Activated CD4-positive, alpha-beta memory T cell treated with anti-CD3 and anti-CD28 coated beads, Interleukin-2, amount 10 ng/mL, durations not matched to agents 7 days and 5 days (primary cell): ENCODE results near the gene RBL1. TPM values are rescaled to one million over a fixed set of nuclear protein-coding genes. Genes with fewer than 3 reads are reported as not detected.
"Not testable (repeated sequence)": the region's sequence is repeated elsewhere in the genome, so short reads cannot be mapped to it uniquely, and the experiment has no call there.

Source experiments
- CTCF ChIA-PET: fragments of 350-600 bp; sonication (Branson Sonifier 250); formaldehyde crosslinking; loops from one replicate; lab custom pipeline; 2021; ENCODE audit warnings: antibody characterized with exemption, inconsistent platforms; lab: Charles Lee
- POLR2A ChIA-PET: fragments of 350-600 bp; sonication (Branson Sonifier 250); formaldehyde crosslinking; loops from one replicate; lab custom pipeline; 2021; ENCODE audit warnings: antibody characterized with exemption; lab: Charles Lee
- DNase-seq: peaks from one replicate; pipeline ENCODE4 v3.0.0-alpha.2; 2020
- H3K27ac Mint-ChIP-seq: one replicate; pipeline ENCODE4 v1.8.0; 2021; ENCODE audit warnings: mild to moderate bottlenecking, mixed read lengths
- H3K27me3 Mint-ChIP-seq: one replicate; pipeline ENCODE4 v1.8.0; 2021; ENCODE audit warnings: mixed read lengths
- H3K36me3 Mint-ChIP-seq: one replicate; pipeline ENCODE4 v1.8.0; 2021; ENCODE audit warnings: low read depth, mixed read lengths
- H3K4me1 Mint-ChIP-seq: one replicate; pipeline ENCODE4 v1.8.0; 2021; ENCODE audit warnings: mixed read lengths
- H3K4me3 Mint-ChIP-seq: one replicate; pipeline ENCODE4 v1.8.0; 2021; ENCODE audit warnings: mild to moderate bottlenecking, mixed read lengths
- H3K9me3 Mint-ChIP-seq: one replicate; pipeline ENCODE4 v1.8.0; 2021; ENCODE audit warnings: mixed read lengths
- total RNA-seq, 2 experiments: library from RNA; stranded (reverse); gene quantifications; one replicate each; pipeline ENCODE4 v1.2.3, GENCODE V29; 2021

Gene RBL1
- total RNA-seq, 2 experiments from 2014 or later: 45.2 to 45.6 TPM

DNA sequence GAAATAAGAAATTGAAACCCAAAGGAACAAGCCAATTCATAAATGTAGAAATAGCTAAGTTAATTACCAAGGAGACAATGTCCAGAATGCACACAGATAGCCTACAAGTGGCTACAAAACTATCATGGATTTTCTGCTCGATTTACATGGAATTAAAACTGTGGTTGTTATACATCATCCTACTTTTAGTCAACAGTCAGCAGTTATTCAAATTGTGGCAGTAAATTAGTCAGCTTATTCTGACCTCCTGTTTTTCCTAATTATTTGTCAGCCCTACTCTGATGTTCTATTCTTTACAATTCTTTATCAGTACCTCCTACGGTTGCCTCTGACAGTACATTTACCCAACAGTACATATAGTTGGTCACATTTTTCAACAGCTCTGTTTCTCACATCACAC lies 29.6 kb downstream of the RBL1 start:
- no peak overlapping the region for H3K4me3 Mint-ChIP-seq
- DNase-seq: no peak
- H3K27me3 Mint-ChIP-seq: no peaks in the 10 kb centered on the region
- H3K4me1 Mint-ChIP-seq: peaks cover 13% of the 10 kb centered on the region
- peak overlapping the region; percentile 3 for H3K27ac Mint-ChIP-seq
- CTCF ChIA-PET: interaction anchor here (0.9 kb wide), 1 partner anchor 174 kb away, joined by 3 read pairs; no protein-coding TSS in a partner anchor
- POLR2A ChIA-PET: no interaction called here
- no peaks in the 10 kb centered on the region for H3K9me3 Mint-ChIP-seq
- peaks cover 54% of the 10 kb centered on the region for H3K36me3 Mint-ChIP-seq

DNA sequence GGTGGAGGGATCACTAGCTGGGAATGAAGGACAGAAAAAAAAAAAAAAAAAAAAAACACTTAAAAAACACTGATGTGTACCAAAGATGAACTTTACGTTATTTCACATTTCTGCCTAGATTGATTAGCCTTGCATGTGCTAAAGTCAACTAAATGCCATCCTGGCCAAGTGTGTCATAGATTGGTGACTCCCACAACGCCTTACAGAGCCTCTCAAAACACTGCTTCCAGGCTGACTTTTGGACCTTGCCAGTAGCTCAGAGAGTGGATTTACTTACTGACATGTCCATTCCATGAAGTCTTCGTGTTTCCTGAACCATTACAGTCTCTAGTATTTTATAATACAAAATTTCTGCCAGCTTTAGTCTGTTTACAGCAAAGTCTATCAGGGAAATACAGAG lies 40.5 kb downstream of the RBL1 start:
- Mint-ChIP-seq H3K4me1 (peaks cover 2% of the 10 kb centered on the region), H3K4me3 (no peak overlapping the region), H3K36me3 (peaks cover 75% of the 10 kb centered on the region), H3K27ac (no peak overlapping the region), H3K9me3 (no peaks in the 10 kb centered on the region), H3K27me3 (no peaks in the 10 kb centered on the region)
- DNase-seq: no peak
- POLR2A ChIA-PET: interaction anchor here (1.3 kb wide), 1 partner anchor 11 kb away, joined by 3 read pairs; no protein-coding TSS in a partner anchor
- CTCF ChIA-PET: interaction anchor here (1.1 kb wide), 1 partner anchor 136 kb away, joined by 4 read pairs; no protein-coding TSS in a partner anchor

DNA sequence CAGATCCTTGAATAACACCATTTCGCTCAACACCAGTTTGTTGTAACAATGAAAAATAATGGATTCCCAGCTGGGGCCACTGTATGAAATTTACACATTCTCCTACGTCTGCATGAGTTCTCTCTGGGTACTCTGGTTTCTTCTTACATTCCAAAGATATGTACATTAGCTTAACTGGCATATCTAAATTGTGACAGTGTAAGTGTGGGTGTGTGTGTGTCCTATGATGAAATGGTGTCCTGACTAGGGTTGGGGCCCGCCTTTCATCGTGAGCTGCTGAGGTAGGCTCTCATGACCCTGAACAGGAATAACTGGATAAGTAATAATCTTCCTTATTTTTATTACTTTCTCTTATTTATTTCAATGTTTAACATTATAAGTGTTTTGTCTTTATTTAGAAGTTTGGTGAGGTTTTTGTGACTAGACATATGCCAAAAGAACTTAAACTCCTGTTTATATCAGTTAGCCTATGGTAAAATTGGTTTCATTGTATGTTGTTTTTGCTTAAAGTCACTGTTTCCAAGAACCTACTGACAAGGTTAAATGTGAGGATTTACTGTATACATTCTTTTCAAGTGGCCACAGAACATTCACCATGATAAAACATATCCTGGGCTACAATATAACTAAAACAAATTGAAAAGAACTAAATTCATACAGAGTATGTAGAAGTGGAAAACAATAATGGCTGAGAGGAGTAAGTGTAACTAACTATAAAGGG lies 42.4 kb downstream of the RBL1 start:
- ChIA-PET CTCF (no interaction called here), POLR2A (interaction anchor here (0.7 to 1.4 kb wide), 3 partner anchors 41 to 109 kb away, joined by 3 read pairs; partner anchors contain the start of gene RBL1)
- Mint-ChIP-seq H3K4me3 (no peak overlapping the region), H3K27ac (no peak overlapping the region), H3K4me1 (peaks cover 8% of the 10 kb centered on the region), H3K27me3 (no peaks in the 10 kb centered on the region), H3K36me3 (peaks cover 75% of the 10 kb centered on the region), H3K9me3 (no peaks in the 10 kb centered on the region)
- no peak for DNase-seq

DNA sequence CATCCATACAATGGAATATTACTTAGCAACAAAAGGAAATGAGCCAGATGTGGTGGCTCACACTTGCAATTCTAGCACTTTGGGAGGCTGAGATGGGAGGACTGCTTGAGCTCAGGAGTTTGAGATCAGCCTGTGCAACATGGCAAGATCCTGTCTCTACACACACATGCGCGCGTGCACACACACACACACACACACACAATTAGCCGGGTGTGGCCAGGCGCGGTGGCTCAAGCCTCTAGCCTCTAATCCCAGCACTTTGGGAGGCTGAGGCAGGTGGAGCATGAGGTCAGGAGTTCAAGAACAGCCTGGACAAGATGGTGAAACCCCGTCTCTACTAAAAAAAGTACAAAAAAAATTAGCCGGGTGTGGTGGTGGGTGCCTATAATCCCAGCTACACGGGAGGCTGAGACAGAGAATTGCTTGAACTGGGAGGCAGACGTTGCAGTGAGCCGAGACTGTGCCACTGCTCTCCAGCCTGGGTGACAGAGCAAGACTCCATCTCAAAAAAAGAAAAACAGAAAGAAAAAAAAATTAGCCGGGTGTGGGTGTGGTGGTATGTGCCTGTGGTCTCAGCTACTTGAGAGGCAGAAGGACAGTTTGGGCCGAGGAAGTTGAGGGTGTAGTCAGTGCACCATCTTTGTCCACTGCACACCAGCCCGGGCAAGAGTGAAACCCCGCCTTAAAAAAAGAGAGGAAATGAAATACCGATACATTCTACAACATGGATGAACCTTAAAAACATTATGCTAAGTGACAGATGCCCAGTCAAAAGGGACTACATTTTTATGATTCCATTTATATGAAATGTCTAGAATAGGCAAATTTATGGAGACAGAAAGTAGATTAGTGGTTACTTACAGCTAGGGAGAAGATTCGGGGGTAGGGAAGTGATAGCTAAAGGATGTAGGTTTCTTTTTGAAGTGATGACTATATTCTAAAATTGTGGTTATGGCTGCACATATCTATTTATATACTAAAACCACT lies 52.5 kb downstream of the RBL1 start:
- POLR2A ChIA-PET: interaction anchor here (0.6 to 5.4 kb wide), 22 partner anchors 7 to 145 kb away, joined by 3 to 62 read pairs (median 6); partner anchors contain the start of genes MROH8, RBL1 and RPN2
- H3K27ac Mint-ChIP-seq: peak overlapping the region; percentile 100
- peaks cover 41% of the 10 kb centered on the region for H3K4me1 Mint-ChIP-seq
- CTCF ChIA-PET: interaction anchor here (0.6 to 1.8 kb wide), 9 partner anchors 9 to 124 kb away, joined by 3 to 7 read pairs (median 3); no protein-coding TSS in a partner anchor
- H3K27me3 Mint-ChIP-seq: no peaks in the 10 kb centered on the region
- peak; percentile 69 for DNase-seq
- peaks cover 75% of the 10 kb centered on the region for H3K36me3 Mint-ChIP-seq
- no peaks in the 10 kb centered on the region for H3K9me3 Mint-ChIP-seq
- peak overlapping the region; percentile 80 for H3K4me3 Mint-ChIP-seq

DNA sequence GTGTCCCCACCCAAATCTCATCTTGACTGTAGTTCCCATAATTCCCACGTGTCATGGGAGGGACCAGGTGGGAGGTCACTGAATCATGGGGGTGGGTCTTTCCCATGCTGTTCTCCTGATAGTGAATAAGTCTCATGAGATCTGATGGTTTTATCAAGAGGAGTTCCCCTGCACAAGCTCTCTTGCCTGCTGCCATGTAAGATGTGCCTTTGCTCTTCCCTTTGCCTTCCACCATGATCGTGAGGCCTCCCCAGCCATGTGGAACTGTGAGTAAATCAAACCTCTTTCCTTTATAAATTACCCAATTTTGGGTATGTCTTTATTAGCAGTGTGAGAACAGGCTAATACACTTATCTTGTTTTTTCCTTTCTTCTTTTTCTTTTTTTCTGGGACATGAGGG lies 56.4 kb downstream of the RBL1 start:
- POLR2A ChIA-PET: interaction anchor here (1.1 kb wide), 1 partner anchor 51 kb away, joined by 3 read pairs; no protein-coding TSS in a partner anchor
- H3K9me3 Mint-ChIP-seq, H3K27me3 Mint-ChIP-seq, DNase-seq, H3K4me3 Mint-ChIP-seq: not testable (repeated sequence)
- Mint-ChIP-seq H3K4me1 (peaks cover 28% of the 10 kb centered on the region), H3K27ac (peak overlapping the region; percentile 26), H3K36me3 (peaks cover 69% of the 10 kb centered on the region)
- CTCF ChIA-PET: interaction anchor here (1.1 to 1.4 kb wide), 2 partner anchors 10 to 17 kb away, joined by 3 read pairs; no protein-coding TSS in a partner anchor

DNA sequence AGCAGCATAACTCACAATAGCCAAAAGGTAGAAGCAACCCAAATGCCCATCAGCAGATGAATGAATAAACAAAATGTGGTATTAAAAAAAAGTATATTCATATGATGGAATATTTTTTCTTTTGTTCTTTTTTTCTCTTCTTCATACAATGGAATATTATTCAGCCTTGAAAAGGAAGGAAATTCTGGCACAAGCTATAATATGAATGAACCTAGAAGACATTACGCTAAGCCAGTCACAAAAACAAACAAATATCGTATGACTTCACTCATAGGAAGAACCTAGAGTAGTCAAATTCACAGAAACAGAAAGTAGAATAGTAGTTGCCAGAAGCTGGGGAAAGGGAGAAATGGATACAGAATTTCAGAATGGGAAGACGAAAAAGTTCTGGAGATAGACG lies 63.7 kb downstream of the RBL1 start:
- peaks cover 72% of the 10 kb centered on the region for H3K36me3 Mint-ChIP-seq
- POLR2A ChIA-PET: no interaction called here
- H3K27ac Mint-ChIP-seq: no peak overlapping the region
- no peaks in the 10 kb centered on the region for H3K27me3 Mint-ChIP-seq
- H3K4me3 Mint-ChIP-seq: no peak overlapping the region
- H3K9me3 Mint-ChIP-seq: peaks cover 4% of the 10 kb centered on the region
- peaks cover 7% of the 10 kb centered on the region for H3K4me1 Mint-ChIP-seq
- CTCF ChIA-PET: interaction anchor here (0.5 kb wide), 1 partner anchor 297 kb away, joined by 3 read pairs; no protein-coding TSS in a partner anchor
- no peak for DNase-seq

DNA sequence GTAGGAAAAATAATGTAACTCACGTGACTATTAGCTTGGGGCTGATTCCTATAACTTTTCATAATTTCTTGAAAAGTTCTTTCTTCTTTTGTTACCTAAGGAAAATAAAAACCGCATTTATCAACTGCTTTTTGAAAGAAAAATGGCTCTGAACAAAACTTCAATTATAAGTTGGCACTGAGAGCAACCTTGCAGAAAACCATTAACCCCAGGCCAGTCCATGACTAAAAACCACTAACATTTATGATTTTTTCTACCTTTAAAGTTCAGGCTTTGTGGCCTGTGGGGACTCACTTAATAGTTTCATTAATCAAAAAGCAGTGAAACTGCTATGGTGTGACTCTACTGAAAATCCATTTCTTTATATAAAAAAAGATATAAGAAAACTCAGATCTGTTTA lies 75.2 kb downstream of the RBL1 start:
- no peak for DNase-seq
- Mint-ChIP-seq H3K27ac (no peak overlapping the region), H3K4me3 (no peak overlapping the region), H3K4me1 (peaks cover 27% of the 10 kb centered on the region), H3K9me3 (no peaks in the 10 kb centered on the region), H3K27me3 (no peaks in the 10 kb centered on the region), H3K36me3 (peaks cover 65% of the 10 kb centered on the region)
- ChIA-PET POLR2A (no interaction called here), CTCF (interaction anchor here (0.7 kb wide), 1 partner anchor 57 kb away, joined by 4 read pairs; no protein-coding TSS in a partner anchor)

DNA sequence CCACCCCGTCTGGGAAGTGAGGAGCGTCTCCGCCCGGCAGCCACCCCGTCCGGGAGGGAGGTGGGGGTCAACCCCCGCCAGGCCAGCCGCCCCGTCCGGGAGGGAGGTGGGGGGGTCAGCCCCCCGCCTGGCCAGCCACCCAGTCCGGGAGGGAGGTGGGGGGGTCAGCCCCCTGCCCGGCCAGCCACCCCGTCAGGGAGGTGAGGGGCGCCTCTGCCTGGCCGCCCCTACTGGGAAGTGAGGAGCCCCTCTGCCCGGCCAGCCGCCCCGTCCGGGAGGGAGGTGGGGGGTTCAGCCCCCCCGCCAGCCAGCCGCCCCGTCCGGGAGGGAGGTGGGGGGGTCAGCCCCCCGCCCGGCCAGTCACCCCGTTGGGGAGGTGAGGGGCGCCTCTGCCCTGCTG lies 83.2 kb downstream of the RBL1 start:
- CTCF ChIA-PET, H3K4me3 Mint-ChIP-seq, POLR2A ChIA-PET, H3K9me3 Mint-ChIP-seq, DNase-seq, H3K27me3 Mint-ChIP-seq, H3K27ac Mint-ChIP-seq: not testable (repeated sequence)
- peaks cover 40% of the 10 kb centered on the region for H3K4me1 Mint-ChIP-seq
- peaks cover 46% of the 10 kb centered on the region for H3K36me3 Mint-ChIP-seq

DNA sequence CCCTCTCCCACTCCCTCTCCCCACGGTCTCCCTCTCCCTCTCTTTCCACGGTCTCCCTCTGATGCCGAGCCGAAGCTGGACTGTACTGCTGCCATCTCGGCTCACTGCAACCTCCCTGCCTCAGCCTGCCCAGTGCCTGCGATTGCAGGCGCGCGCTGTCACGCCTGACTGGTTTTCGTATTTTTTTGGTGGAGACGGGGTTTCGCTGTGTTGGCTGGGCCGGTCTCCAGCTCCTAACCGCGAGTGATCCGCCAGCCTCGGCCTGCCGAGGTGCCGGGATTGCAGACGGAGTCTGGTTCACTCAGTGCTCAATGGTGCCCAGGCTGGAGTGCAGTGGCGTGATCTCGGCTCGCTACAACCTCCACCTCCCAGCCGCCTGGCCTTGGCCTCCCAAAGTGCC lies 83.9 kb downstream of the RBL1 start:
- ChIA-PET CTCF (interaction anchor here (1.0 kb wide), 1 partner anchor 42 kb away, joined by 3 read pairs; no protein-coding TSS in a partner anchor), POLR2A (interaction anchor here (0.7 kb wide), 1 partner anchor 65 kb away, joined by 3 read pairs; no protein-coding TSS in a partner anchor)
- not testable (repeated sequence) for H3K27ac Mint-ChIP-seq, H3K4me3 Mint-ChIP-seq, H3K27me3 Mint-ChIP-seq, H3K9me3 Mint-ChIP-seq, DNase-seq
- H3K36me3 Mint-ChIP-seq: peaks cover 43% of the 10 kb centered on the region
- peaks cover 35% of the 10 kb centered on the region for H3K4me1 Mint-ChIP-seq

DNA sequence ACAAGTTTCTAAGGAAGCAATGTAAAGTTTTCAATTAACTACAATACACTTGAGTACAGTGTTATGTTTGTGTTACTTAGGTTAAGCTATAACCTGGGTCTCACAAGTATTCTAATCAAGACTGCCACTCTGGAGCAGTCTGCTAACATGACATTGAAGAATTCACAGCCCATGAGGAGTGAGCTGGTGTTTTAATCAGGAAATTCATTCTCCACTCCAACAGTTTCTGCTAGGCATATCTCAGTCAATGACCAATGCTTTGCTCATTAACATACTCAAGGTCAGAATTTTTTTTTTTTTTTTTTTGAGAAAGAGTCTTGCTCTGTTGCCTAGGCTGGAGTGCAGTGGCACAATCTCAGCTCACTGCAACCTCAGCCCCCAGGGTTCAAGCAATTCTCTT lies 84.7 kb downstream of the RBL1 start:
- POLR2A ChIA-PET: interaction anchor here (0.7 kb wide), 1 partner anchor 66 kb away, joined by 3 read pairs; no protein-coding TSS in a partner anchor
- H3K27me3 Mint-ChIP-seq: no peaks in the 10 kb centered on the region
- no peak for DNase-seq
- no peaks in the 10 kb centered on the region for H3K9me3 Mint-ChIP-seq
- CTCF ChIA-PET: interaction anchor here (1.0 kb wide), 1 partner anchor 41 kb away, joined by 3 read pairs; no protein-coding TSS in a partner anchor
- peak overlapping the region; percentile 26 for H3K27ac Mint-ChIP-seq
- H3K36me3 Mint-ChIP-seq: peaks cover 39% of the 10 kb centered on the region
- H3K4me3 Mint-ChIP-seq: no peak overlapping the region
- H3K4me1 Mint-ChIP-seq: peaks cover 30% of the 10 kb centered on the region

DNA sequence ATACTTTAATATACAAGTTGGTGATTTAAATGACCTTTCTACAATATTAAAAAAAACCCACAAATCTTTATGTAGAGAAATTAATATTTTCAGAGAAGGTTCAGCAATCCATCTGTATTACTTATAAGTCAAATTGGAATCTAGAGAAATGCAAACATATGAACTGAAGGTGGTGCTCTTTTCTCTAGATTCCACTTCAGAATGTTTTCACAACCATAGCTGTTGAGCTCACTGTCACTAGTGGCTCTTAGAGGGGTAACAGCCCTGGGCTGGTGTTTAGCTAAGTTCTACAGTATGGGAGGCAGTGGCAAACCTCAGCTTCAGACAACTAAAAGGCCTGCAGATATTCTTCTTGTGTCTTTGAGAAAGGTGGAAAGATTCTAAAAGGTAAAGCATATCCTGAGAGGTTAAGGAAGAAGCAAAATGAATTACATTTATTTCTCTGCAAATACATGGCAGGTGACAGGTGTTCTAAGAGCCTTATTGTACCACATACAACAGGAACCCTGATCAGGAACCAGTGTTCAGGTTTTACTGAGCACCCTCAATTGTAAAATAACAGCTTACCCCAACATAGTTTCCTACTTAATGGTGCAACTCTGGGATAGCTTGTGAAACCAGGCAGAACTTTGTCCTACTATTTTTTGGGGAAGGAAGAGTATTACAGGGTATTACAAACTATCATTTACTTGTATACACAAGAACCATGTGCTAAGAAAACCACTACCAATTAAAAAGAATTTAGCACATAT lies 87.7 kb downstream of the RBL1 start:
- Mint-ChIP-seq H3K4me1 (peaks cover 19% of the 10 kb centered on the region), H3K27me3 (no peaks in the 10 kb centered on the region), H3K27ac (peak overlapping the region; percentile 75), H3K4me3 (no peak overlapping the region), H3K36me3 (peaks cover 40% of the 10 kb centered on the region), H3K9me3 (no peaks in the 10 kb centered on the region)
- POLR2A ChIA-PET: interaction anchor here (0.6 to 2.5 kb wide), 7 partner anchors 9 to 87 kb away, joined by 3 to 13 read pairs (median 3); partner anchors contain the start of gene RBL1
- CTCF ChIA-PET: interaction anchor here (0.6 to 2.0 kb wide), 25 partner anchors 10 to 190 kb away, joined by 3 to 17 read pairs (median 4); partner anchors contain the start of gene RBL1
- DNase-seq: peak; percentile 24
